Fibroblast of upper back skin (primary cell): ENCODE results near the gene CIRBP.
A peak's percentile ranks its signal among the peaks of the same experiment; 100 is the strongest.
"Not testable (repeated sequence)": the region's sequence is repeated elsewhere in the genome, so short reads cannot be mapped to it uniquely, and the experiment has no call there.

Source experiments
- DNase-seq: peaks from one replicate; pipeline ENCODE4 v3.0.0-alpha.2; 2013

Gene CIRBP

DNA sequence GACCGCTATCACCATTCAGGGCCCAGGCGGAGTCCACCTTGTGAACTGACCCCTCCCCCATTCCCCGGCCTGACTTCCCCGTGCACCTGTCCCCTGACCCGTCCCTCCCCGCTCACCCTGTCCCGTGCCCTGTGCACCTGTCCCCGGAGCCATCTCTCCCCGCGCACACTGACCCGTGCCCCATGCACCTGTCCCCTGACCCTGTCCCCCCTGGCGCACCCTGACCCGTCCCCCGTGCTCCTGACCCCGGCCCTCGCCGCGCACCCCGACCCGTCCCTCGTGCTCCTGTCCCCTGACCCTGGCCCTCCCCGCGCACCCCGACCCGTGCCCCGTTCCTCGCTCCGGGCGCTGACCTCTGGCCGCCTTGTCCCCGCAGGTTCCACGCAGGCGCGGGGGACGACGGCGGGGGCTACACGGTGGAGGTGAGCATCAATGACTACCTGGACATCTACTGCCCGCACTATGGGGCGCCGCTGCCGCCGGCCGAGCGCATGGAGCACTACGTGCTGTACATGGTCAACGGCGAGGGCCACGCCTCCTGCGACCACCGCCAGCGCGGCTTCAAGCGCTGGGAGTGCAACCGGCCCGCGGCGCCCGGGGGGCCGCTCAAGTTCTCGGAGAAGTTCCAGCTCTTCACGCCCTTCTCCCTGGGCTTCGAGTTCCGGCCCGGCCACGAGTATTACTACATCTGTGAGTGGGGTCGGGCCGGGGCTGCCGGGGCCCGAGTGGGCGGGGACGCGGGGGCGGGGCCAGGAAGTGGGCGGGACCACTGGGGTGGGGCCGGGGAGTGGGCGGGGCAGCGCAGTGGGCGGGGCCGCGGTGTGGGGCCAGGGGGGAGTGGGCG lies 26.3 kb downstream of the CIRBP start:
- DNase-seq = no peak

DNA sequence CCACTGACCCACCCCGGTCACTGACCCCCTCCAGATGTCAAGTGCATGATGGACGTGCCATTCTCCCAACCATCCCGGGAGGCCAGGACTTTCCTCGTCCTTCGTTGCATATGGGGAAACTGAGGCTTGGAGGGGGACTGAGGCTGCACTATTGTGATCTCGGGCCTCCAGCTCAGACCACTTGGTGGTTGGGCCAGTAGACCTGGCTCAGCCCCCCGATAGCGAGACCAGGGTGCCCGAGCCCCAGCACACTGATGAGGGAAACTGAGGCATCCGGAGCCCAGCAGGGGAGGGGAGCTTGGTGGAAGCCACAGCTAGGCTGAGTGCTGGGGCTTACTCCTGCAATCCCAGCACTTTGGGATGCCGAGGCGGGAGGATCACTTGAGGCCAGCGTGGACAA lies 26.9 kb downstream of the CIRBP start:
- DNase-seq = no peak

DNA sequence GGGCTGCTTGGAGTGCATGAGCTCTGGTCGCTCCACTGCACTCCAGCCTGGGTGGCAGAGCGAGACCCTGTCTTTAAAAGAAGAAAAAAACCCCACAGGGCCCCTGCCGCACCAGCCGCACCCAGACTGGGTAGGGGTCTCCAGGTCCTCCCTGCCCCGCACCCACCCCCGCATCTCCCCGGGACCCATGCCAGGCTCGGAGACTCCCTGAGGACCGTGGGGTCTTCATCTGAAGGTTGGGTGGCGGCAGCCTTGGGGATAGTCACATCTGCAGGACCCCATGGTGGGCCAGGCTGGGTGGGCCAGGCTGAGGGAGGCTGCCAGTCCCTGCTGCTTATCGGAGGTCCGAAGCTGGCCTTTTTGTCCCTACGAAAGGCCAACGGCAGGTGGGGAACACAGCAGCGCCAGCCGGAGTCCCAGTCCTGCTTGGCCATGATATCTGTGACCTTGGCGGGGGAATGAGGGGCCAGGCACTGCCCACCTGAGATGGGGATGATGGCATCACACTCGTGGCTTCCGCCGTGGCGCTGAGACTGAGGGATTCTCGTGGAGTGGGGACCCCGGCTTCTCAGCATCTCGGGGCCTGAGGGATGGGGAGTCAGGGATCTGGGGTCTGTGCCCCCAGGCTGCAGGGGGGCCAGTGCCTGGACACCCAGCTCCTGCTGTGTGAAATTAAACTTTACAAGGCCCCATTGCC lies 27.6 kb downstream of the CIRBP start:
- no peak for DNase-seq

DNA sequence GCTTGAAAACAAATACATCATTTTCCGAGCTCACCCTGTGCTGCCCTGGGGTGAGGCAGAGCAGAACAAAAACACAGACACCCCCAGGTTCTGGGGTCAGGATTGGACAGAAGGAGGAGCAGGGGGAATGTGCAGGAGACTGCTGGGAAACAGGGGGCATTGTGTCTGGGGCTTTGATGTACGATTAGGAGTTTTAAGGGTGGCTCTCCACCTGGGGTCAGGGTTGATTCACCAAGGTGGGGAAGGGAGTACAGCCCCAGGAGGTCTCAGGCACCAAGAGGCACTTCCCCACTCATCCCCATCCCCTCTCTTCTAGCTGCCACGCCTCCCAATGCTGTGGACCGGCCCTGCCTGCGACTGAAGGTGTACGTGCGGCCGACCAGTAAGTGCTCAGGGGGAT lies 29.1 kb downstream of the CIRBP start:
- no peak for DNase-seq

DNA sequence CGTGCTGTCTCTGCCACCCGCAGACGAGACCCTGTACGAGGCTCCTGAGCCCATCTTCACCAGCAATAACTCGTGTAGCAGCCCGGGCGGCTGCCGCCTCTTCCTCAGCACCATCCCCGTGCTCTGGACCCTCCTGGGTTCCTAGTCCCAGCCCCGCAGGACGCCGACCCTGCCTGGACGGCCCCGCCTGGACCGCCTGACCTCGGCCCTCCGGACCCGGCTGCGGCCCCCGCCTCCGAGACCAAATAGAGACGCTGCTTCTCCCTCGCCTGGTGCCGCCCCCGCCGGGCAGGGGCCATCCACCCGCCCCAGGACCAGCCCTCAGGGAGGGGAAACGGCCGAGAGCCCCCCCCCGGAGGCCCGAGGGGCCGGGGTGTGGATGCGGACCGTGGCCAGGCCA lies 30.7 kb downstream of the CIRBP start:
- DNase-seq = no peak

DNA sequence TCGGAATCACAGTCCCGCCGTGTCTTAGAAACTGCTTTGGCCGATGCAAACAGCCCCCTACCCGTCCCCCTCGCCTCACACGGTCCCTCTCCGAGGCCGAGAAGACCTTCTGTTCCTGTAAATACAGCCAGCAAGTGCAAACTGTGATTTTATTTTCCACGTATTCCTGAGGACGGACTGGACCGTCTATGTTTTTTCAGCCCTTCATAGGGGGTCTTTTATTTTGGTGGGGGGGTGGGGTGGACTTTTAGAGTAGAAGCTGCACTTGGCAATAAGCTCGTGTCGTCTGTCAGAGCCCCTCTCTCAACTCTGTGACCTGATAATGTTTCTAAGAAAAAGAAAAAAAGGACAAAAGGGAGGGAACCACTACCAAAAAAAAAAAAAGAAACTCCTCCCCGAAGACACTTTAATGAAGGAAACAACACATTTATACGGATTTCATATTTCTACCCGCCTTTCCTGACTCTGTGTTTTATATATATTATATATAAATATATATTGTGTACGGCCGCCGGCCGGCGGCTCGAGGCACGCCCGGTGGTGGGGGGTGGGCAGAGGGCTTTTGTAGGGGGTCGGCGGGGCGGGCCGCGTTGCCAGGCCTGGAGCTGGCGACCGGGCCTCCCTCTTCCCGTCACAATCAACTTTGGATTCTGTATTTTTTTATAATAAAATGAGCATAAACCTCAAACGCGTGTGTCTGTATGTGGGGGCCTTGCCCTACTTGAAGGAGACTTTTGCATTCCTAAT lies 31.8 kb downstream of the CIRBP start:
- no peak for DNase-seq

DNA sequence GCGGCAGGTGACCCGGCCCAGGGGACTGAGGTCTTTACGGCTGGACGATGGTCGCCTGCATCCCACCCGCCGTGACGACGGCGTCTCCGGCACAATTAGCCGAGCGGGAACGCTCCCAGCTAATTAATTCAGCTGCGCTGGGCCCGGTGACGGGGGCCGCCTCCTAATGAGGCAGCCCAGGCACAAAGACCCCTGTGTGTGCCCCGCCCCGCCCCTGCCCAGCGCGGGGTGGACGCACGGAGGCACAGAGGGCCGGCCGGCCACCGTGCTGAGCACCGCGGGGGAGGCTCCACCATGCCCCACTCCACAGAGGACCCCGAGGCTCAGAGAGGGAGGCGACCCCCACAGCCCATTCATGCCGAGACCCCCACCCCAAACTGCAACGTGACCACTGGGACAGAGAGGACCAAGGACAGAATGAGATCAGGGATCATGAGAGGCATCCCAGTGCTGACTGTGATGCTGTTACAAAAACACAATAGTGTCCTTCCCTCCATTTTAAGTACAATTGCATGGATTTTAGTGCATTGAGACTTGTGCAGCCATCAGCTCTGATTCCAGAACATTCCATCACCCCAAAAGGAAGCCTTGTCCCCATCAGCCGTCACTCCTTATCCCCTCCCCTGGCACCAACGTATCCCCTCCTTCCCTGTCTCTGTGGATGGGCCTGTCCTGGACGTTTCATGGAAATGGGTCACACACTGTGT lies 33.6 kb downstream of the CIRBP start:
- DNase-seq = no peak

DNA sequence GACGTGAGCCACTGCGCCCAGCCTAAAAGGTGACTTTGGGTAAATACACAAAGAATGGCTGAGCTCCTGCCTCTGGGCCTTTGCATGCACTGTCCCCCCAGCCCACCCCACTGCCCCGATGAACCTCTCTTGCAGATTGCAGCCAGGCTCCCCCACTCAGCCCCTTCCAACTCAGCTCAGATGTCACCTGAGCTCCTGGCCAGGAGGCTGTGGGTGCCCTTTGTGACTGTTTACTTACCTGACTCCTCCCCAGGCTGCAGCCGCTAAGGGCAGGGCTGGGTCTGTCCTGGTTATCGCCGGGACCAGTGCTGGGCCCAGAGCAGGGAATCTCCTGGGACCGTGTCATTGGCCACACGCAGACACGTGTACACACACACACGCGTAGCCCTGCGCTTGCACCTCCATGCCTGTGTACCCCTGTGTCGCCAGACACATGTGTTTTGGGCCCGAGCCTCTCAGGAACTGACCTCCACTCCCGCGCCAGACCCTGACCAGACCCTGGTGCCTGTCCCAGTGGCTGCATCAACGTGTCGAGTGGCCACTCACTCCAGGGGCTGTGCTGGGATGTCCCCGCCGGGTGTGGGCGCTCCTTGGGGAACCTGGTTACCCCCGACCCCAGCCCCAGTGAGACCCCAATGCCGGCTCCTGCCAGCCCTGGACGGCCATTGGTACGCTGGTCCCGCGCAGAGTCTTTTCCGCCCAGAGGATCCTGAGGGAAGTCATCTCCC lies 35.2 kb downstream of the CIRBP start:
- no peak for DNase-seq

DNA sequence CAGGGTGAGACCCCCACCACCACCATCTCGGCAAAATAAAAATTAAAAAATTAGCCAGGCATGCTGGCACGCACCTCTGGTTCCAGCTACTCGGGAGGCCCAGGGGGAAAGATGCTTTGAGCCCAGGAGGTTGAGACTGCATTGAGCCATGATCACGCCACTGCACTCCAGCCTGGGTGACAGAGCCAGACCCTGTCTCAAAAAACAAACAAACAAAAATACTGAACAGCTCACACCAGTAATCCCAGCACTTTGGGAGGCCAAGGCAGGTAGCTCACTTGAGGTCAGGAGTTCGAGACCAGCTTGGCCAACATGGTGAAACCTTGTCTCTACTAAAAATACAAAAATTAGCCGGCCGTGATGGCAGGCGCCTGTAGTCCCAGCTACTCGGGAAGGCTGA lies 36.2 kb downstream of the CIRBP start:
- DNase-seq = not testable (repeated sequence)

DNA sequence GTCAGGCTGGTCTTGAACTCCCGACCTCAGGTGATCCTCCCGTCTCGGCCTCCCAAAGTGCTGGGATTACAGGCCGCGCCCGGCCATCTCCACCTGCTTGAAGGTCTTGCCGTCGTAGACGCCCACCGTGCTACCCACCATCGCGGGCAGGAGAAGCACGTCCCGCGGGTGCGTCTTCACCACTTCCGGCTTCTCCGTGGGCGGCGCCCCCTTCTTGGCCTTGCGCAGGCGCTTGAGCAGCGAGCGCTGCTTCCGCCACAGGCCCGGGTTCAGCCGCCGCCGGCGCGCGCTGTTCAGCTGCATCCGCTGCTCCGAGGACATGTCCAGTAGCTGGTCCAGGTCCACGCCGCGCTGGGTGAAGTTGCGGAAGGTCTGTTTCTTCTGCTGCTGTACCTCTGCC lies 38.2 kb downstream of the CIRBP start:
- no peak for DNase-seq

DNA sequence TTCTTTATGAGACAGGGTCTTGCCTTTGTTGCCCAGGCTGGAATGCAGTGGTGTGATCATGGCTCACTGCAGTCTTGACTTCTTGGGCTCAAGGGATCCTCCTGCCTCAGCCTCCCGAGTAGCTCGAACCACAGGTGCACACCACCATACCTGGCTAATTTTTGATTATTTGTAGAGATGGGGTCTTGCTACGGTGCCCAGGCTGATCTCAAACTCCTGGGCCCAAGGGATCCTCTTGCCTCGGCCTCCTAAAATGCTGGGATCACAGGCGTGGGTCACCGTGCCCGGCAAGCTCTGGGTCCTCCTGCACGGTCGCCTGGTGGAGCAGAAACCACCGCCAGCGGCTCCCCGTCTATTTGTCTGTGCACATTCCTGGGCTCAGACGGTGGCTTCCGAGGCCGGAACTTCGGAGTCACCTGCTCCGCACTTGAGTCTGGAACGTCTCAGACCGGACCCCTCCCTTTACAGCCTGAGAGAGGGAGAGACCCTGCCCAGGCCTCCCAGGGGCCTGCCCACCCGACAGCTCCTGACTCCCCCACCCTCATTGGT lies 38.7 kb downstream of the CIRBP start:
- DNase-seq = no peak

DNA sequence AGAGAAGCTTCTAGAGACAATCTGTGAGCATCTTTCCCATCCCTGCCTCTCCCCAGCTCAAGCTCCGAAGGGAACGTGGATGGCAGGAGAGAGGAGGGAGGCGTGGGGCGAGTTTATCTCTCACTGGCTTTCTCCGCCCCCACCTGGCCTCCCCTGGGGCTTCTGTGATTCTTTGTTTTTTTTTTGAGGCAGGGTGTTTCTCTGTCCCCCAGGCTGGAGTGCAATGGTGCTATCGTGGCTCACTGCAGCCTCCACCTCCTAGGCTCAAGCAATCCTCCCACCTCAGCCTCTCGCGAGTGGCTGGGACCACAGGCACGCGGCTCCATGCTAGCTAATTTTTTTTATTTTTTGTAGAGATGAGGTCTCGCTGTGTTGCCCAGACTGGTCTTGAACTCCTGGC lies 39.6 kb downstream of the CIRBP start:
- DNase-seq = no peak

DNA sequence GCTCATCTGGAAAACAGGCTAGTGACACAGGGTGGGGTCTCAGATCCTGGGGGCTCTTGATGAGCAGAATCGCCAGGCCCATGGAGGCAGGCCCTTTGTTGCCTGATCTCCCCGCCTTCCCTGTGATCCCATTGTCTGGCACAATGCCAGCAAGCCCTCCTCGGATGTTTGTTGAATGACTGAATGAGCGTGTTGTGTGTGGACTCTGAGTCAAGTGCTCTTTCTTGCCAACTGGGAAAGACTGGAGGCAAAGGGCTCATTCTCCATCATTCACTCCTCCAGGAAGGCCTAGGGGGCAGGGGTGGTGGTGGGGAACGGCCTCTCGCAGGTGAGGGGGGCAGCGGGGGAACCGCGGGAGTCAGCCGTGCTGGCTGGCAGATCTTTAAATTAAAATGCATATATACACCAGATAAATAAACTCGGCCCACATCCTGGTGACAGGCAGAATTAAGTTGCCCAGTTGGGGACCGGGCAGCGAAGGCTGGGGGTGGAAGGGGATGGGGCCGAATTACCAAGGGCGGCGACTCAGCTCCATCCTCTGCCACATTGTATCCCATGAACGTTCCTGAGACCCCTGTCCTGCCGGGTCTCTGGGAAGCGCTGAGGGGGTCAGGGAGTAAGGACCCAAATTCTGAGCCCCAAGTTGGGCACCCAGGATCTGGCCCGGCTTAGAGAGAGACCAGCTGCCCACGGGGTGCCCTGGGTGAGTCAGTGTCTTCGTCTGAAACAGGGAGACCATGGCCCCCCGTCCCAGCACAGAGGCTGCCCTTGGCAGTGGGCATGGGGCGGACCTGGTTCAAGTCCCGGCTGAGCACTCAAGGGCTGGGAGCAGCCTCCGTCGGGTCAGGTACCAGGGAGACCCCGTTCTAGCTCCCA lies 41.1 kb downstream of the CIRBP start:
- DNase-seq = no peak

DNA sequence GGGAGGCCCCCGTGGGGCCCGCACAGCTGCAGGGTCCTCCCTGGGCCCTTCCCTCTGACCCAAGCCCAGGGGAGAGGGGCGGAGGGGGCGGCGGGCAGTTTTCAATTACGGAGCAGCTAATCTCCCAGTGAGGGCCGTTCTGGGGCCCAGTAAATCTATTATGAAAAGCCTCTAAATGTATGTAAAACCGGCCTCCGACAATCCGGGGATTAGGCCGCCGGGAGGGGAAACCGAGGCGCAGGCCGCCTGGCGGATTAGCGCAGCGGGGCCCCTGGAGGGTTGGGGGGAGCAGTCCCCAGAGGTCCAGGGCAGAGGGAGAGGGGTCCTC lies 41.7 kb downstream of the CIRBP start:
- no peak for DNase-seq

DNA sequence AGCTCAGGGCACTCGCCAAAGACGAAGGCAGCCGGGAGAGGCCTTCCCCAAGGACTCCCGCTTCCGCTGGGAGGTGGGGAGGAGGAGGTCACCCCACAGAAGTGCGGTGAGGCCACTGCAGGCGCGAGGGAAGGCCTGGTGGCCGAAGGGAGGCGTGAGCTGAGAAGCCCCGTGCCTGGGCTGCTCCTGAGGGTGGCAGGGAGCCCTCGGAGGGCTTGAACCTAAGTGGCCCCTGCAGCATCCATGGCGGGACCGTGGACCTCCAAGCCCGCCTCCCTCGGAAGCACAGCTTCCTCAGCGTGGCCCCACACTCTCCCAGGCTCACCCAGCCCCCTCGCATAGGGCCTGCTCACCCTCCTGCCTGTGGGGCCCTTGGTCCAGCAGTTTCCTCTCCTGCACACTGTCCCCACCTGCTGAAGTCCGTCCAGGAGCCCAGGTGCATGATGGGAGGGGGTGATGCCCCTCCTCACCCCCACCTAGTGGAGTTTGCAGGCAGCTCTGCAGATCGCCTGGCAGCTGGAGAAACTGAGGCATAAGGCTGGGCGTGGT lies 42.5 kb downstream of the CIRBP start:
- no peak for DNase-seq

DNA sequence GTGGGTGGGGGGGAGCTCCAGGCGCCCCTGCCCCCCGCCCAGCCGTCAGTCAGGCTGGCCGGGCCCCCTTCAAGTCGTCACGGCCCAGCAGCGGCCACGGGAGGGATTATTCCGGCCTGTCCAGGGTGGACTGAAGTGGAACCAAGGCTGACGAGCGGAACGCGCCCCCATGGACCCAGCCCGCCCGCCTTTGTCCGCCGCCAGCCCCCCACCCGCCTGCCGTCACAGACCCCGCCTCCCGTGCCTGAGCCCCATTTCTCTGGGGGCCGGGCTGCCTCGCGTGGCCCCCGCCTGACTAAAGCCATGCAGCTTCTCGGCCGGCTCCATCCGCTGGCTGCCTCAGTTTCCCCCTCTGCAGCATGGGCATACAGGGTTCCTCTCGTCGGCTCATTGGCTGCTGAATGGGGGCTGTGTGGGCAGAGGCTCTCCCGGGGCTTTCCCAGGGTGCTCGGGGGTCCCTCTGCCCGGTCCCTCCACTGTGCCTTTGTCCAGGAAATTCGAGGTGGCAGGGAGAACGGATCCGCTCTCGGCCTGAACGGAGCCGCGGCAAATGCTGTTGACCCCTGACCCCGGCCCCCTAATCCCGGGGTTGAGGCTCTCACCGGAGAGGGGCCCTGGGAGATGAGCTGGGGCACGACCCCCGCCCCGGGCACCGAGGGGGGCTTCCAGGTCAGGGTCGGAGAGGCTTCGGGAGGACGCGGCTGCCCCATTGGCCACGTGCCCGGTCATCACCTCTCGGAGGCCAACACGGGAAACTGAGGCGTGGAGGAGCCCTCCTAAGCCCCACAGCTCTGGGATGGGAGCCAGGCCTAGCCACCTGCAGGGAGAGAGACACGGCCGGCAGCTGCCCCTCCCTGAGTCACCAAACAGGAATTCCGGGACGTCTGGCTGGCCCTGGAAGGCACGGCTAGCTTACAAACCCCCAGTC lies 43.9 kb downstream of the CIRBP start:
- DNase-seq = peak; percentile 65

DNA sequence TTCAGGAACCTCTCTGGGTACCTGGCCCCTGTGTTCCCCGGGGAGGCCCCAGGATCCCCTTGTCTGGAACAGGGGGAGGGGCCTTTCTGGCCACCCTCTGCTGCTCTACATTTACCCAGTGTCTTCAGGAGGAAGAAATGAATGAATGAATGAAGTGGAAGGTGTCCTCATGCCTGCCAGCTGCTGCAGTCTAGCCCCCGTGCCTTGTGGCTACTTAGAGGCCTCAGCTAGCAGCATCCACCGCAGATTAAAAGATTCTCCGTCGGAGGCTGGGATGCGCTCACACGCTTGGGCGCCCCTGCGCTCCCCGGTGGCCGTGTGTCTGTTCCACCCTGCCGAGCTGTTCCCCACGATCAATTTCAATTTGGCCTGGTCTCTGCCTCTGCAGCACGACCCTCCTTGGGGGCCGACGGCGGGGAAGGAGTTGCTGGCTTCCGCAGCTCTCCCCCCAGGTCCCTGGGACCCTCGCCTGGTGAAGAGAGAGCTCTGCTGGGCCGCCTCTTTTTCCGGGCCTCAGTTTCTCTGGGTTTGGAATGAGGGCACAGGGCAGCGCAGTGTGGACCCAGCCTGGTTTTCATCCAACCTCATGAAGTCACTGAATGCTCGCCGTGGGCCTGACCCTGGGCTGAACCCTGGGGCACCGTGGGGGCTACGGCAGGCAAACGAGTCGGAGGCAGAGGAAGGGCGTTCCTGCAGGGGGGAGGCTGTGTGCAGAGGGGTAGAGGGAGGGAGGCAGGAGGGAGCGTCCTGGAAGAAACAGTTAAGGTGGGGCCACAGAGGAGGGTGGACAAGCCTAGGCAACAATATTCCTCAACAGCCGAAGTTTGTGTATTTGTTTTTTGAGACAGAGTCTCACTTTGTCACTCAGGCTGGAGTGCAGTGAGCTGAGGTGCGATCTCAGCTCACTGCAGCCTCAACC lies 44.8 kb downstream of the CIRBP start:
- DNase-seq = no peak

DNA sequence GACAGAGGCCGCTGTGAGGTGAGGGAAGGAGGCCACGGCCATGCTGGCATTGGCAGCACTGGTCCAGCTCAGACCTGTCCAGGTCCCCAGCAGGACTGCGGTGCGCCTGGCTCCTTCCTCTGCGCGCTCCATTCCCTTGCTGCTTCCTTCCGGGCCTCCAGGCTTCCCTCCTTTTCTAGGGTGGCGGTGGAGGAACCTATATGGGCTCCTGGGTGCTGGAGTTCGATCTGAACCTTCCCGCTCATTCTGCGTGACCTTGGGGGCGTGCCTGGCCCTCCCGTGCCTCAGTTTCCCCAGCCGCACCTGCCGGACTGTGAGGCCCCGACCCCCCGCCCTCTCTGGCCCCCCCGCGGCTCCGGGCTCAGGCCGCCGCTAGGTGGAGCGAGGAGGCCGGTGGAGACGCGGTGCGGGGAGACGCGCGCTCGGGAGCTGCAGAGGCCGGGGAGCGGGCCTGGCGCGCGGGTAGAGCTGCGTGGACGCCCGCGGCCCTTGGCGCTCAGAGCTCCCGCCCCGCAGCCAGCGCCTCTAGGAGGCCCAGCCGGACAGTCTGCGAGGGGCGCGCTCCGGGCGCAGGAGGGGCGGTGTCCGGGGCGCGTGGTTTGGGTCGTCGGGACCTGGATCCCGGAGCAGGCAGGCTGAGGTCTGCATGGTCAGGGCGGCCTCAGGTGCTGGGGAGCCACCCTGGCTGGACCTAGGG lies 46.5 kb downstream of the CIRBP start:
- peak; percentile 34 for DNase-seq
